K562 (cell line): Measurements from ENCODE around the gene SPI1. TPM values are rescaled to one million over a fixed set of nuclear protein-coding genes. Genes with fewer than 3 reads are reported as not detected.

ENCODE experiments used
- EHMT2 ChIP-seq: fragments of 450-650 bp; IDR thresholded peaks from 2 replicates; pipeline ENCODE4 v1.6.1; 2018; ENCODE audit warnings: antibody characterized with exemption
- ELF2 ChIP-seq: fragments of 250-450 bp; sonication (Bioruptor Pico); IDR thresholded peaks from 2 replicates; pipeline ENCODE4 v1.5.0; 2021; ENCODE audit warnings: mild to moderate bottlenecking
- ELF4 ChIP-seq: fragments of 450-650 bp; formaldehyde crosslinking; IDR thresholded peaks from 2 replicates; pipeline ENCODE4 v1.4.0; 2022; ENCODE audit warnings: missing genetic modification characterization
- EP300 ChIP-seq: IDR thresholded peaks from 2 replicates; pipeline ENCODE4 v1.6.1; 2012; ENCODE audit warnings: low read length, improper control_type of control experiment
- LCOR ChIP-seq: sonication (generic); formaldehyde crosslinking; IDR thresholded peaks from 2 replicates; pipeline ENCODE4 v1.8.0; 2022; ENCODE audit warnings: mild to moderate bottlenecking, missing genetic modification reagents
- MTA1 ChIP-seq: fragments of 450-650 bp; IDR thresholded peaks from 2 replicates; pipeline ENCODE4 v1.6.1; 2017; ENCODE audit warnings: borderline replicate concordance
- OTX1 ChIP-seq: fragments of 450-650 bp; formaldehyde crosslinking; IDR thresholded peaks from 2 replicates; pipeline ENCODE4 v1.4.0; 2022; ENCODE audit warnings: mild to moderate bottlenecking
- PYGO2 ChIP-seq: fragments of 450-650 bp; IDR thresholded peaks from 2 replicates; pipeline ENCODE4 v1.6.1; 2016; ENCODE audit warnings: mild to moderate bottlenecking, missing genetic modification characterization, moderate library complexity, missing compliant biosample characterization
- polyA plus RNA-seq, 8 experiments: library from polyadenylated mRNA; depleted of rRNA in 4 of 8; stranded (reverse) in 5 of 8; unstranded in 3 of 8; fragments of >200 nt; fragmentation: Nextera tagmentation in 2 of 8; fragmentation: Illumina TruSeq in 1 of 8; extraction: Ambion mirVana in 2 of 8; extraction: Trizol in 1 of 8; gene quantifications; 2 replicates each; pipeline versions ENCODE4 v1.2.1 to v1.2.3, GENCODE V29; 2011 to 2014; ENCODE audit warnings: inconsistent platforms in 1 of 8, missing spikeins in 1 of 8
- total RNA-seq, 7 experiments: library from RNA; depleted of rRNA in 6 of 7; stranded (reverse); fragments of >200 nt in 6 of 7; fragmentation: Illumina TruSeq in 2 of 7; extraction: Trizol in 2 of 7; gene quantifications; 2 replicates each; pipeline versions ENCODE4 v1.2.1 to v1.2.3, GENCODE V29; 2011 to 2021; ENCODE audit warnings: low replicate concordance in 1 of 7
- TF ChIP-seq, protein P1 (sequence below): fragments of 250-450 bp; sonication (Bioruptor Pico); IDR thresholded peaks from 2 replicates; pipeline ENCODE4 v1.5.0; 2021; ENCODE audit warnings: mild to moderate bottlenecking, moderate library complexity
- TF ChIP-seq, protein P2 (sequence below): fragments of 450-650 bp; conservative IDR thresholded peaks from 2 replicates; pipeline ENCODE4 v1.6.1; 2016; ENCODE audit warnings: missing genetic modification characterization, low read depth, mild to moderate bottlenecking, missing compliant biosample characterization, moderate library complexity
- TF ChIP-seq, protein P3 (sequence below), 2 experiments: fragments of 450-650 bp; IDR thresholded peaks; 2 replicates each; pipeline ENCODE4 v1.6.1; 2016
- TF ChIP-seq, protein P4 (sequence below), 2 experiments: IDR thresholded peaks; 2 replicates each; pipeline ENCODE4 v1.6.1; 2011; ENCODE audit warnings: borderline replicate concordance in 1 of 2, control low read depth in 1 of 2, low read depth in 1 of 2, low read length in 1 of 2, mild to moderate bottlenecking in 1 of 2, mixed read lengths in 1 of 2, moderate library complexity in 1 of 2; ENCODE audit not compliant: insufficient read depth in 1 of 2, insufficient read length in 1 of 2, poor library complexity in 1 of 2, severe bottlenecking in 1 of 2; ENCODE audit errors: extremely low read depth in 1 of 2
- TF ChIP-seq, protein P5 (sequence below): fragments of 450-650 bp; formaldehyde crosslinking; IDR thresholded peaks from 2 replicates; pipeline ENCODE4 v1.4.0; 2022; ENCODE audit warnings: missing genetic modification characterization
- TF ChIP-seq, protein P6 (sequence below): fragments of 450-650 bp; formaldehyde crosslinking; IDR thresholded peaks from 2 replicates; pipeline ENCODE4 v1.4.0; 2022; ENCODE audit warnings: missing genetic modification characterization
- TF ChIP-seq, protein P7 (sequence below): fragments of 450-650 bp; formaldehyde crosslinking; conservative IDR thresholded peaks from 2 replicates; pipeline ENCODE4 v1.4.0; 2022; ENCODE audit warnings: mild to moderate bottlenecking, missing genetic modification characterization

Gene SPI1
- total and polyA plus RNA-seq, 9 of the 15 experiments (the other 6 are each of a cell fraction or from before 2014, with no cell fraction given): 0.10 to 33.7 (median 10.3) TPM

DNA sequence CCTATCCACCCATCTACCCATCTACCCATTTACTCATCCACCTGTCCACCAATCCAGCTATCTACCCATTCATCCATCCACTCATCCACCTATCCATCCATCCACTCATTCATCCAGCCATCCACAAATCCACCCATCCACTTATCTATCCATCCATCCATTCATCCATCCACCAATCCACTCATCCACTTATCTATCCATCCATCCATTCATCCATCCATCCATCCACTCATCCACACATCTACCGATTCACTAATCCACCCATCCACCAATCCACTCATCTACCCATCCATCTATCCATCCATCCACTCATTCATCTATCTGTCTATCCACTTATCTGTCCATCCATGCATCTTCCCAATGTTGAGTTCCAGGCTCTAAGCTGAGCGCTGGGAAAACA lies 1.7 kb upstream of the SPI1 start (continued):
- TF ChIP-seq, protein P1, sequence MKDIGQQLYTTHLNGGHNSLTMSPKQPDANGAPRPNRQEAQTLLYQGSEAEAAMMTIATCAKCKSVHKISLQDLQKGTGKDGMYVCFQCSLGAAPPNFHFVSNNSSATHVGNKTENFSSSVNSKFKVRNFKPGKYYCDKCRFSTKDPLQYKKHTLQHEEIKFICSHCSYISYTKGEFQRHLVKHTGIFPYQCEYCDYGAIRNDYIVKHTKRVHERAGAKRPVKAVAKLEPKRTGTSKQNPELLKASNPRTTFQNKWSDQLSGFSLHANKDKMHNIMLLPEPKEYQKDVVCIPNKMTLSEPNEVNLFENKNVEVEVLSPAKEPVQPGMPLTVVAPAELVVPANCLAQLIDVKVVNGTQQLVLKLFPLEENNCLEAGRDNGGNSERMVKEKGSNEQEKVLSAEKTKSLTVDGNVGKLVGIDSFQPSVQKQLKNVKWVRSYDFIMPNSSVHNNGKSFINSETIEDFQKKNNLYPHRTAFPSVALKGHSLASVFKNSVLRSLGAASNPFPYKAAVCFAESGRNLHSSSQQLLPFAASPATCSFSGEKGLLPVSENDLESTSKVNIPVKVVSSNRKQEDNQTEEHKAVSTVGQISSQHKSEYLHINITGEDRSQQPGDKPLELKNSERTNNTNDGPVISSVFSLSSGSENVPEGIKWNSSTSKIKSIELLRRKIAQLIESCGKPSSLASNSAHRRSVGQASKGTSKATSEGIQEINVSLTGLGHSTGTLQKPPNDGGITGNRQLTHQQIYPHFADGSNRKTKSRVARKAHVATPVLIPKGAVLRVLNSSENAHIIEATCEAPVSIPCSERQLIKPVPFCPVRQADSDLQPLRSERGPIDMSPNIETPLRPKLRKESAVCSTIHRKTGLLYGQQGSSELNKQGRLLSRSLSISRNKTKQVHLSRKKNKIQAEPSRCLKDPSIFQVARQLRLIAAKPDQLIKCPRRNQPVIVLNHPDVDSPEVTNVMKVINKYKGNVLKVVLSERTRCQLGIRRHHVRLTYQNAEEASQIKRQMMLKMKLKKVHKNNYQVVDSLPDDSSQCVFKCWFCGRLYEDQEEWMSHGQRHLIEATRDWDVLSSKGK (CRISPR knock-in tag): no peak
- TF ChIP-seq, protein P2, sequence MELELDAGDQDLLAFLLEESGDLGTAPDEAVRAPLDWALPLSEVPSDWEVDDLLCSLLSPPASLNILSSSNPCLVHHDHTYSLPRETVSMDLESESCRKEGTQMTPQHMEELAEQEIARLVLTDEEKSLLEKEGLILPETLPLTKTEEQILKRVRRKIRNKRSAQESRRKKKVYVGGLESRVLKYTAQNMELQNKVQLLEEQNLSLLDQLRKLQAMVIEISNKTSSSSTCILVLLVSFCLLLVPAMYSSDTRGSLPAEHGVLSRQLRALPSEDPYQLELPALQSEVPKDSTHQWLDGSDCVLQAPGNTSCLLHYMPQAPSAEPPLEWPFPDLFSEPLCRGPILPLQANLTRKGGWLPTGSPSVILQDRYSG (tag): no peak
- TF ChIP-seq, protein P3, sequence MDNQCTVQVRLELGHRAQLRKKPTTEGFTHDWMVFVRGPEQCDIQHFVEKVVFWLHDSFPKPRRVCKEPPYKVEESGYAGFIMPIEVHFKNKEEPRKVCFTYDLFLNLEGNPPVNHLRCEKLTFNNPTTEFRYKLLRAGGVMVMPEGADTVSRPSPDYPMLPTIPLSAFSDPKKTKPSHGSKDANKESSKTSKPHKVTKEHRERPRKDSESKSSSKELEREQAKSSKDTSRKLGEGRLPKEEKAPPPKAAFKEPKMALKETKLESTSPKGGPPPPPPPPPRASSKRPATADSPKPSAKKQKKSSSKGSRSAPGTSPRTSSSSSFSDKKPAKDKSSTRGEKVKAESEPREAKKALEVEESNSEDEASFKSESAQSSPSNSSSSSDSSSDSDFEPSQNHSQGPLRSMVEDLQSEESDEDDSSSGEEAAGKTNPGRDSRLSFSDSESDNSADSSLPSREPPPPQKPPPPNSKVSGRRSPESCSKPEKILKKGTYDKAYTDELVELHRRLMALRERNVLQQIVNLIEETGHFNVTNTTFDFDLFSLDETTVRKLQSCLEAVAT (IDR thresholded peaks at IDR 0.05): peak in 1 of 2 experiments; percentile 36; a peak in 1 of 4 replicates
- TF ChIP-seq ELF4 (CRISPR knock-in tag): peak; percentile 47; the same call in 1 of the 2 replicates
- TF ChIP-seq, protein P4, sequence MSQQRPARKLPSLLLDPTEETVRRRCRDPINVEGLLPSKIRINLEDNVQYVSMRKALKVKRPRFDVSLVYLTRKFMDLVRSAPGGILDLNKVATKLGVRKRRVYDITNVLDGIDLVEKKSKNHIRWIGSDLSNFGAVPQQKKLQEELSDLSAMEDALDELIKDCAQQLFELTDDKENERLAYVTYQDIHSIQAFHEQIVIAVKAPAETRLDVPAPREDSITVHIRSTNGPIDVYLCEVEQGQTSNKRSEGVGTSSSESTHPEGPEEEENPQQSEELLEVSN (IDR thresholded peaks at IDR 0.05; ENCODE audit: borderline replicate concordance in 1 of 2, extremely low read depth in 1 of 2, insufficient read depth in 1 of 2, insufficient read length in 1 of 2, low read depth in 1 of 2, low read length in 1 of 2, poor library complexity in 1 of 2, severe bottlenecking in 1 of 2): no peak
- no peak for TF ChIP-seq LCOR (CRISPR knock-in tag)
- TF ChIP-seq MTA1: peak; percentile 34; the same call in 1 of the 2 replicates
- peak; percentile 72 for TF ChIP-seq OTX1
- TF ChIP-seq PYGO2: no peak
- TF ChIP-seq ELF2: no peak
- TF ChIP-seq, protein P5, sequence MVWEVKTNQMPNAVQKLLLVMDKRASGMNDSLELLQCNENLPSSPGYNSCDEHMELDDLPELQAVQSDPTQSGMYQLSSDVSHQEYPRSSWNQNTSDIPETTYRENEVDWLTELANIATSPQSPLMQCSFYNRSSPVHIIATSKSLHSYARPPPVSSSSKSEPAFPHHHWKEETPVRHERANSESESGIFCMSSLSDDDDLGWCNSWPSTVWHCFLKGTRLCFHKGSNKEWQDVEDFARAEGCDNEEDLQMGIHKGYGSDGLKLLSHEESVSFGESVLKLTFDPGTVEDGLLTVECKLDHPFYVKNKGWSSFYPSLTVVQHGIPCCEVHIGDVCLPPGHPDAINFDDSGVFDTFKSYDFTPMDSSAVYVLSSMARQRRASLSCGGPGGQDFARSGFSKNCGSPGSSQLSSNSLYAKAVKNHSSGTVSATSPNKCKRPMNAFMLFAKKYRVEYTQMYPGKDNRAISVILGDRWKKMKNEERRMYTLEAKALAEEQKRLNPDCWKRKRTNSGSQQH (CRISPR knock-in tag): peak; percentile 70; the same call in 1 of the 2 replicates
- TF ChIP-seq, protein P6, sequence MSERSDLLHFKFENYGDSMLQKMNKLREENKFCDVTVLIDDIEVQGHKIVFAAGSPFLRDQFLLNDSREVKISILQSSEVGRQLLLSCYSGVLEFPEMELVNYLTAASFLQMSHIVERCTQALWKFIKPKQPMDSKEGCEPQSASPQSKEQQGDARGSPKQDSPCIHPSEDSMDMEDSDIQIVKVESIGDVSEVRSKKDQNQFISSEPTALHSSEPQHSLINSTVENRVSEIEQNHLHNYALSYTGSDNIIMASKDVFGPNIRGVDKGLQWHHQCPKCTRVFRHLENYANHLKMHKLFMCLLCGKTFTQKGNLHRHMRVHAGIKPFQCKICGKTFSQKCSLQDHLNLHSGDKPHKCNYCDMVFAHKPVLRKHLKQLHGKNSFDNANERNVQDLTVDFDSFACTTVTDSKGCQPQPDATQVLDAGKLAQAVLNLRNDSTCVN: peak; percentile 90; the same call in 1 of the 2 replicates
- TF ChIP-seq EHMT2: peak; percentile 67
- TF ChIP-seq, protein P7, sequence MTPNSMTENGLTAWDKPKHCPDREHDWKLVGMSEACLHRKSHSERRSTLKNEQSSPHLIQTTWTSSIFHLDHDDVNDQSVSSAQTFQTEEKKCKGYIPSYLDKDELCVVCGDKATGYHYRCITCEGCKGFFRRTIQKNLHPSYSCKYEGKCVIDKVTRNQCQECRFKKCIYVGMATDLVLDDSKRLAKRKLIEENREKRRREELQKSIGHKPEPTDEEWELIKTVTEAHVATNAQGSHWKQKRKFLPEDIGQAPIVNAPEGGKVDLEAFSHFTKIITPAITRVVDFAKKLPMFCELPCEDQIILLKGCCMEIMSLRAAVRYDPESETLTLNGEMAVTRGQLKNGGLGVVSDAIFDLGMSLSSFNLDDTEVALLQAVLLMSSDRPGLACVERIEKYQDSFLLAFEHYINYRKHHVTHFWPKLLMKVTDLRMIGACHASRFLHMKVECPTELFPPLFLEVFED (CRISPR knock-in tag): 0 out of 2 replicates have a peak, but pooled peaks have one; percentile 38
- TF ChIP-seq EP300: no peak
- TF ChIP-seq, all 486 proteins: peak for 11
